Hepatocyte (in vitro differentiated cells): Measurements from ENCODE around the gene RASD2. TPM values are rescaled to one million over a fixed set of nuclear protein-coding genes. Genes with fewer than 3 reads are reported as not detected.

Experiments used
- DNase-seq: peaks from one replicate; pipeline ENCODE4 v3.0.0-alpha.2; 2016; ENCODE audit warnings: low spot score
- H2AFZ ChIP-seq: fragments of 200-600 bp; sonication (generic); 2 replicates; pipeline ENCODE4 v1.6.0; 2016; ENCODE audit warnings: antibody characterized with exemption, mild to moderate bottlenecking
- H3K27ac ChIP-seq: fragments of 200-600 bp; sonication (generic); 2 replicates; pipeline ENCODE4 v1.5.1; 2016; ENCODE audit warnings: mild to moderate bottlenecking
- H3K27me3 ChIP-seq: fragments of 200-600 bp; sonication (generic); 2 replicates; pipeline ENCODE4 v1.6.1; 2016
- H3K36me3 ChIP-seq: fragments of 200-600 bp; sonication (generic); replicated peaks from 2 replicates; pipeline ENCODE4 v1.5.1; 2016; ENCODE audit warnings: low read depth; ENCODE audit not compliant: insufficient read depth
- H3K4me1 ChIP-seq: fragments of 200-600 bp; sonication (generic); 2 replicates; pipeline ENCODE4 v1.5.1; 2016; ENCODE audit warnings: mild to moderate bottlenecking, moderate library complexity; ENCODE audit not compliant: insufficient read depth
- H3K4me2 ChIP-seq: fragments of 200-600 bp; sonication (generic); 2 replicates; pipeline ENCODE4 v1.6.0; 2016
- H3K4me3 ChIP-seq: fragments of 200-600 bp; sonication (generic); 2 replicates; pipeline ENCODE4 v1.5.1; 2016; ENCODE audit warnings: mild to moderate bottlenecking
- H3K79me2 ChIP-seq: fragments of 200-600 bp; sonication (generic); 2 replicates; pipeline ENCODE4 v1.6.0; 2017; ENCODE audit warnings: mild to moderate bottlenecking
- H3K9me2 ChIP-seq: fragments of 200-600 bp; sonication (generic); replicated peaks from 2 replicates; pipeline ENCODE4 v1.6.0; 2017; ENCODE audit warnings: mild to moderate bottlenecking; ENCODE audit not compliant: insufficient read depth
- H3K9me3 ChIP-seq: fragments of 200-600 bp; sonication (generic); 2 replicates; pipeline ENCODE4 v1.5.1; 2016; ENCODE audit warnings: low read depth, mild to moderate bottlenecking
- H4K20me1 ChIP-seq: fragments of 200-600 bp; sonication (generic); 2 replicates; pipeline ENCODE4 v1.6.0; 2016; ENCODE audit warnings: mild to moderate bottlenecking; ENCODE audit not compliant: insufficient read depth, poor library complexity, severe bottlenecking
- CTCF ChIP-seq: fragments of 200-600 bp; sonication (generic); IDR thresholded peaks from 2 replicates; pipeline ENCODE4 v1.5.1; 2016; ENCODE audit warnings: antibody characterized with exemption, mild to moderate bottlenecking; ENCODE audit not compliant: poor library complexity
- EZH2 ChIP-seq: fragments of 200-600 bp; sonication (generic); IDR thresholded peaks from 2 replicates; pipeline ENCODE4 v1.6.1; 2016; ENCODE audit warnings: antibody characterized with exemption, mild to moderate bottlenecking, borderline replicate concordance
- EZH2phosphoT487 ChIP-seq: fragments of 200-600 bp; sonication (generic); IDR thresholded peaks from one replicate; pipeline ENCODE4 v1.6.1; 2018; ENCODE audit warnings: antibody characterized with exemption, mild to moderate bottlenecking, low read depth, moderate library complexity; ENCODE audit not compliant: unreplicated experiment, severe bottlenecking
- WGBS: methylation state at CpG from one replicate; pipeline ENCODE4 v1.1.6; 2016; ENCODE audit warnings: low lambda C conversion rate; ENCODE audit errors: missing lambda C conversion rate; 5-methylcytosine and 5-hydroxymethylcytosine counted together
- polyA plus RNA-seq: library from polyadenylated mRNA; unstranded; fragments of >200 nt; fragmentation: Nextera tagmentation; extraction: Ambion mirVana; gene quantifications from 2 replicates; pipeline ENCODE4 v1.2.1, GENCODE V29; 2016
- total RNA-seq: library from RNA; depleted of rRNA; stranded (reverse); fragments of >200 nt; gene quantifications from 2 replicates; pipeline ENCODE4 v1.2.3, GENCODE V29; 2014

RASD2 gene
- total and polyA plus RNA-seq, 2 experiments from 2014 or later: 1.3 to 12.7 TPM

GRCh38 chr22:35542939-35543516, 2.4 kb downstream of the RASD2 start:
- no peaks in the 10 kb centered on the region for H3K9me2 ChIP-seq
- peaks cover 37% of the 10 kb centered on the region for H3K27me3 ChIP-seq
- no peaks in the 10 kb centered on the region for H3K79me2 ChIP-seq
- no peaks in the 10 kb centered on the region for H3K9me3 ChIP-seq
- H2AFZ ChIP-seq: no peak overlapping the region
- H3K4me2 ChIP-seq: no peak overlapping the region
- no peak overlapping the region for H3K27ac ChIP-seq
- no peak overlapping the region for H3K4me3 ChIP-seq
- DNase-seq: no peak
- no peaks in the 10 kb centered on the region for H4K20me1 ChIP-seq
- H3K4me1 ChIP-seq: peaks cover 10% of the 10 kb centered on the region
- WGBS: 63% methylated on average over 6 of the region's 6 CpGs
- H3K36me3 ChIP-seq: no peaks in the 10 kb centered on the region
- no peak for TF ChIP-seq EZH2phosphoT487
- no peak for TF ChIP-seq EZH2
- no peak for TF ChIP-seq CTCF

GRCh38 chr22:35543702-35544101, 3.1 kb downstream of the RASD2 start:
- Histone ChIP-seq H3K4me1 (peaks cover 10% of the 10 kb centered on the region), H2AFZ (no peak overlapping the region), H3K27ac (no peak overlapping the region), H4K20me1 (no peaks in the 10 kb centered on the region), H3K36me3 (no peaks in the 10 kb centered on the region), H3K4me3 (no peak overlapping the region), H3K9me2 (no peaks in the 10 kb centered on the region), H3K9me3 (no peaks in the 10 kb centered on the region), H3K27me3 (peaks cover 37% of the 10 kb centered on the region), H3K79me2 (no peaks in the 10 kb centered on the region), H3K4me2 (no peak overlapping the region)
- 73% methylated on average over 3 of the region's 3 CpGs for WGBS
- DNase-seq: no peak
- no peak for TF ChIP-seq EZH2phosphoT487
- TF ChIP-seq CTCF: no peak

- no peak overlapping the region for H3K4me2 ChIP-seq
- DNase-seq: no peak
- H3K36me3 ChIP-seq: no peaks in the 10 kb centered on the region
- TF ChIP-seq EZH2 (no peak), EZH2phosphoT487 (no peak), CTCF (no peak)
- H3K79me2 ChIP-seq: no peaks in the 10 kb centered on the region
- H4K20me1 ChIP-seq: no peaks in the 10 kb centered on the region
- H3K27ac ChIP-seq: no peak overlapping the region
- H2AFZ ChIP-seq: no peak overlapping the region
- 39% methylated on average over 3 of the region's 3 CpGs for WGBS
- H3K27me3 ChIP-seq: peaks cover 37% of the 10 kb centered on the region
- H3K9me2 ChIP-seq: no peaks in the 10 kb centered on the region
- no peaks in the 10 kb centered on the region for H3K9me3 ChIP-seq
- peaks cover 10% of the 10 kb centered on the region for H3K4me1 ChIP-seq
- H3K4me3 ChIP-seq: no peak overlapping the region
Observed at GRCh38 chr22:35544189-35544588, 3.6 kb downstream of the RASD2 start.

- DNase-seq: no peak
Observed at GRCh38 chr22:35544827-35545226, 4.2 kb downstream of the RASD2 start.

More at GRCh38 chr22:35544827-35545226, 4.2 kb downstream of the RASD2 start:
- H3K4me3 ChIP-seq: no peak overlapping the region
- H3K9me3 ChIP-seq: no peaks in the 10 kb centered on the region
- H3K27me3 ChIP-seq: peaks cover 37% of the 10 kb centered on the region
- no peak overlapping the region for H3K27ac ChIP-seq
- no peak overlapping the region for H3K4me2 ChIP-seq
- no peaks in the 10 kb centered on the region for H4K20me1 ChIP-seq
- no peaks in the 10 kb centered on the region for H3K9me2 ChIP-seq
- H3K79me2 ChIP-seq: no peaks in the 10 kb centered on the region
- TF ChIP-seq EZH2: no peak
- no peak for TF ChIP-seq CTCF
- no peak for TF ChIP-seq EZH2phosphoT487
- 88% methylated on average over 9 of the region's 9 CpGs for WGBS
- H2AFZ ChIP-seq: no peak overlapping the region
- no peaks in the 10 kb centered on the region for H3K36me3 ChIP-seq
- H3K4me1 ChIP-seq: peaks cover 8% of the 10 kb centered on the region
